Measurements from ENCODE around the gene IDH2. TPM values are rescaled to one million over a fixed set of nuclear protein-coding genes. Genes with fewer than 3 reads are reported as not detected.

Gene IDH2
- total and polyA plus RNA-seq, 2 donors (not counting 3 experiments of a cell fraction or from before 2014, with no cell fraction given): 123 to 127 TPM

DNA sequence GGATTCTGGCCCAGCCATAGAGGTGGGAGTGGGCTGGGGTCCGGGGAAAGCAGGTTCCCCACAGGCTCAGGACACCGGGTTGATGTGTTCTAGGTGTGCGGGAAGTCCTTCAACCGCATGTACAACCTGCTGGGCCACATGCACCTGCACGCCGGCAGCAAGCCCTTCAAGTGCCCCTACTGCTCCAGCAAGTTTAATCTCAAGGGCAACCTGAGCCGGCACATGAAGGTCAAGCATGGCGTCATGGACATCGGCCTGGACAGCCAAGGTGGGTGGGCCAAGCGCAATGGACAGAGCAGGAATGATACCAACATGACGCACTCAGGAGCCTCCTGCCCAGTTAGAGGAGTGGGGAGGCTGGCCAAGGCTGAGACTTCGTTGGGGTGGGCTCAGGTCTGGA lies 28.2 kb downstream of the IDH2 start:
- BruUV-seq (replicated peaks): no TSS peak
- no peak overlapping the region for H2AFZ ChIP-seq (ENCODE audit: low read depth, low read length)
- FAIRE-seq (no peak), DNase-seq (ENCODE audit: low read depth, low spot score) (no peak)
- no peaks in the 10 kb centered on the region for H3K79me2 ChIP-seq (ENCODE audit: control insufficient read depth, insufficient read depth, low read length)
- peaks cover 2 to 17% of the 10 kb centered on the region in 2 experiments for H3K36me3 ChIP-seq (ENCODE audit: control insufficient read depth in 2 of 2, extremely low read depth in 1 of 2, insufficient read depth in 2 of 2, low read length in 2 of 2)
- H3K9ac ChIP-seq (replicated peaks; ENCODE audit: extremely low read depth, insufficient read depth, low read length): no peak overlapping the region
- H3K9me3 ChIP-seq (replicated peaks; ENCODE audit: control insufficient read depth, insufficient read depth, low read length): no peaks in the 10 kb centered on the region
- H3K27me3 ChIP-seq (ENCODE audit: control insufficient read depth in 2 of 2, insufficient read depth in 2 of 2, low read length in 2 of 2): no peaks in the 10 kb centered on the region
- no peaks in the 10 kb centered on the region for H3K4me1 ChIP-seq (ENCODE audit: control insufficient read depth, extremely low read depth, insufficient read depth, low read length)
- no peak overlapping the region for H3K4me3 ChIP-seq (replicated peaks in 1 of 3; ENCODE audit: insufficient read depth in 1 of 3, low read depth in 1 of 3, low read length in 3 of 3)
- no peaks in the 10 kb centered on the region for H4K20me1 ChIP-seq (replicated peaks; ENCODE audit: control insufficient read depth, extremely low read depth, insufficient read depth, low read length)
- CTCF ChIA-PET: no interaction called here
- H3K4me2 ChIP-seq (ENCODE audit: insufficient read depth, low read length): no peak overlapping the region
- dilution Hi-C loops (cut with MboI; ENCODE audit: extremely low pct_ligation_motif_present, low sequenced_read_pairs) (no loop called here), intact Hi-C loops (cut with micrococcal nuclease) (loop anchor here (5.0 kb wide), 1 partner anchor 162 kb away; the partner anchor contains the start of gene ARPIN)
- POLR2A ChIA-PET: no interaction called here
- no peaks in the 10 kb centered on the region for H3K9me1 ChIP-seq (replicated peaks; ENCODE audit: control insufficient read depth, extremely low read depth, insufficient read depth, low read length)
- TF ChIP-seq, protein P1, sequence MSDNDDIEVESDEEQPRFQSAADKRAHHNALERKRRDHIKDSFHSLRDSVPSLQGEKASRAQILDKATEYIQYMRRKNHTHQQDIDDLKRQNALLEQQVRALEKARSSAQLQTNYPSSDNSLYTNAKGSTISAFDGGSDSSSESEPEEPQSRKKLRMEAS (IDR thresholded peaks at IDR 0.05; ENCODE audit: insufficient read depth, insufficient read length): no peak
- TF ChIP-seq EZH2 (IDR thresholded peaks at IDR 0.05; ENCODE audit: borderline replicate concordance, low read depth, low read length, severe bottlenecking) (no peak), JUN (IDR thresholded peaks at IDR 0.05; ENCODE audit: borderline replicate concordance, insufficient read depth, insufficient read length, low read depth) (no peak), FOS (IDR thresholded peaks at IDR 0.05; ENCODE audit: borderline replicate concordance, insufficient read depth, low read length) (no peak), POLR2AphosphoS5 (IDR thresholded peaks at IDR 0.05; ENCODE audit: insufficient read depth, low read depth, low read length) (no peak), POLR2A (IDR thresholded peaks at IDR 0.05; ENCODE audit: low read depth, low read length) (no peak), GATA2 (IDR thresholded peaks at IDR 0.05; ENCODE audit: insufficient read depth, insufficient read length, low read depth, low read length) (no peak), MYC (IDR thresholded peaks at IDR 0.05; ENCODE audit: low read depth, low read length) (no peak)
- TF ChIP-seq, protein P2, sequence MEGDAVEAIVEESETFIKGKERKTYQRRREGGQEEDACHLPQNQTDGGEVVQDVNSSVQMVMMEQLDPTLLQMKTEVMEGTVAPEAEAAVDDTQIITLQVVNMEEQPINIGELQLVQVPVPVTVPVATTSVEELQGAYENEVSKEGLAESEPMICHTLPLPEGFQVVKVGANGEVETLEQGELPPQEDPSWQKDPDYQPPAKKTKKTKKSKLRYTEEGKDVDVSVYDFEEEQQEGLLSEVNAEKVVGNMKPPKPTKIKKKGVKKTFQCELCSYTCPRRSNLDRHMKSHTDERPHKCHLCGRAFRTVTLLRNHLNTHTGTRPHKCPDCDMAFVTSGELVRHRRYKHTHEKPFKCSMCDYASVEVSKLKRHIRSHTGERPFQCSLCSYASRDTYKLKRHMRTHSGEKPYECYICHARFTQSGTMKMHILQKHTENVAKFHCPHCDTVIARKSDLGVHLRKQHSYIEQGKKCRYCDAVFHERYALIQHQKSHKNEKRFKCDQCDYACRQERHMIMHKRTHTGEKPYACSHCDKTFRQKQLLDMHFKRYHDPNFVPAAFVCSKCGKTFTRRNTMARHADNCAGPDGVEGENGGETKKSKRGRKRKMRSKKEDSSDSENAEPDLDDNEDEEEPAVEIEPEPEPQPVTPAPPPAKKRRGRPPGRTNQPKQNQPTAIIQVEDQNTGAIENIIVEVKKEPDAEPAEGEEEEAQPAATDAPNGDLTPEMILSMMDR (IDR thresholded peaks at IDR 0.05; ENCODE audit: extremely low read depth in 1 of 2, insufficient read depth in 1 of 2, low read depth in 1 of 2, low read length in 2 of 2): no peak
- no peak overlapping the region for H3K27ac ChIP-seq (ENCODE audit: insufficient read depth, low read depth, low read length)

Data from endothelial cell of umbilical vein (primary cell).